Kidney (tissue), 14 donors: Measurements from ENCODE around the gene FLRT3. TPM values are rescaled to one million over a fixed set of nuclear protein-coding genes. Genes with fewer than 3 reads are reported as not detected.

ENCODE experiments used
- DNase-seq, 5 donors: peaks; one replicate each; pipeline ENCODE4 v3.0.0-alpha.2; 2013 to 2020
- FAIRE-seq: peaks from 2 replicates; lab custom pipeline; 2012; peaks lifted over from hg19 to GRCh38; lab: Jason Lieb, UNC
- H3K27ac ChIP-seq, 2 donors: one replicate each; pipeline ENCODE4 v1.7.0; 2013; ENCODE audit warnings: low read depth in 2 of 2, low read length in 2 of 2, inconsistent platforms in 1 of 2
- H3K27me3 ChIP-seq: one replicate; pipeline ENCODE4 v1.7.1; 2013; ENCODE audit warnings: low read length, inconsistent platforms; ENCODE audit not compliant: control insufficient read depth, insufficient read depth
- H3K36me3 ChIP-seq, 3 donors: one replicate each; pipeline versions ENCODE4 v1.7.0 to v1.7.1; 2013; ENCODE audit warnings: low read length in 3 of 3, control low read depth in 1 of 3, inconsistent platforms in 1 of 3; ENCODE audit not compliant: insufficient read depth in 3 of 3, control insufficient read depth in 2 of 3
- H3K4me1 ChIP-seq, 3 donors: one replicate each; pipeline versions ENCODE4 v1.7.0 to v1.7.1; 2013; ENCODE audit warnings: low read length in 3 of 3, inconsistent platforms in 1 of 3, low read depth in 1 of 3; ENCODE audit not compliant: control insufficient read depth in 2 of 3, insufficient read depth in 2 of 3
- H3K4me3 ChIP-seq, 3 donors: one replicate each; pipeline versions ENCODE4 v1.7.0 to v1.8.1; 2013; ENCODE audit warnings: low read length in 3 of 3, control low read depth in 1 of 3, inconsistent platforms in 1 of 3
- H3K9ac ChIP-seq, 3 donors: one replicate each; pipeline versions ENCODE4 v1.7.0 to v1.7.1; 2013; ENCODE audit warnings: low read length in 3 of 3, control low read depth in 1 of 3, inconsistent platforms in 1 of 3
- H3K9me3 ChIP-seq, 3 donors: one replicate each; pipeline versions ENCODE4 v1.7.0 to v1.7.1; 2013; ENCODE audit warnings: low read length in 3 of 3, control low read depth in 1 of 3, inconsistent platforms in 1 of 3; ENCODE audit not compliant: control insufficient read depth in 2 of 3, insufficient read depth in 1 of 3
- intact Hi-C: fragments of 100-400 bp; cut with DNase I; formaldehyde crosslinking; loops from one replicate; pipeline ENCODE4 v1.11.1; 2022
- polyA plus RNA-seq: library from polyadenylated mRNA; stranded (reverse); fragments of 350-450 nt; fragmentation: Illumina TruSeq; extraction: RNeasy Lipid Tissue Mini Kit (QIAGEN cat#74804); gene quantifications from one replicate; pipeline ENCODE4 v1.2.3, GENCODE V29; 2014; ENCODE audit warnings: low read depth, low replicate concordance; ENCODE audit not compliant: insufficient read depth
- total RNA-seq: library from RNA; stranded (reverse); fragmentation: NEBNext Ultra II Directional; extraction: Animal tissue kit (Norgen Biotek cat#: 25700); gene quantifications from one replicate; pipeline ENCODE4 v1.2.1, GENCODE V29; 2021
- TF ChIP-seq, protein P1 (sequence below): IDR thresholded peaks from 3 replicates; pipeline ENCODE4 v1.5.1; 2012; ENCODE audit warnings: mild to moderate bottlenecking, moderate library complexity, borderline replicate concordance; ENCODE audit not compliant: insufficient read depth; ENCODE audit errors: extremely low read depth
- donor health status: control.
- donor health status: control.
- donor health status: control.
- donor health status: control.
- donor health status: control.
- donor health status: DM: yes; HTN: yes; CAD: no.
- donor health status: Normal renal cell carcinoma (clear cell type).

FLRT3 gene
- total and polyA plus RNA-seq, 2 donors from 2014 or later, result 14.2 to 70.3 TPM

DNA sequence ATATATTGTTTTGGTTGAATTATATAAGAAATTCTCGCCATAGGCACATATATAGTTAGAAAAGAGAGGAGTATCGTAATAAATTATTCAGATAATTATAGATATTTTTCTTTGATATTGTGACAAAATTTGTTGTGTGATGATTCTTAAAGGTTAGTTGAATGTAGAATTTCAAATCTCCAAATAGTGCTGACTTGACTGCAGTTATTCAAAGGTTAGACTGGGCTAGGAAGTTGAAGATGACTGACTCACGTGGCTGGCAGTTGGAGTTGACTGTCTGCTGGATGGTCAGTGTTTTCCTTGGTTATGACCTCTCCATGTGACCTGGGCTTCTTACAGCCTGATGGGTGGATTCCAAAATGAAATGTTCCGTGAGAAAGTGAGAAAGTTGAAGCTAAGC lies 55.3 kb downstream of the FLRT3 start:
- Histone ChIP-seq H3K9me3 (no peaks in the 10 kb centered on the region), H3K4me1 (no peaks in the 10 kb centered on the region), H3K9ac (no peak overlapping the region), H3K36me3 (no peaks in the 10 kb centered on the region), H3K27me3 (no peaks in the 10 kb centered on the region), H3K4me3 (no peak overlapping the region), H3K27ac (no peak overlapping the region)
- DNase-seq, result no peak
- FAIRE-seq, result no peak
- TF ChIP-seq, protein P1, sequence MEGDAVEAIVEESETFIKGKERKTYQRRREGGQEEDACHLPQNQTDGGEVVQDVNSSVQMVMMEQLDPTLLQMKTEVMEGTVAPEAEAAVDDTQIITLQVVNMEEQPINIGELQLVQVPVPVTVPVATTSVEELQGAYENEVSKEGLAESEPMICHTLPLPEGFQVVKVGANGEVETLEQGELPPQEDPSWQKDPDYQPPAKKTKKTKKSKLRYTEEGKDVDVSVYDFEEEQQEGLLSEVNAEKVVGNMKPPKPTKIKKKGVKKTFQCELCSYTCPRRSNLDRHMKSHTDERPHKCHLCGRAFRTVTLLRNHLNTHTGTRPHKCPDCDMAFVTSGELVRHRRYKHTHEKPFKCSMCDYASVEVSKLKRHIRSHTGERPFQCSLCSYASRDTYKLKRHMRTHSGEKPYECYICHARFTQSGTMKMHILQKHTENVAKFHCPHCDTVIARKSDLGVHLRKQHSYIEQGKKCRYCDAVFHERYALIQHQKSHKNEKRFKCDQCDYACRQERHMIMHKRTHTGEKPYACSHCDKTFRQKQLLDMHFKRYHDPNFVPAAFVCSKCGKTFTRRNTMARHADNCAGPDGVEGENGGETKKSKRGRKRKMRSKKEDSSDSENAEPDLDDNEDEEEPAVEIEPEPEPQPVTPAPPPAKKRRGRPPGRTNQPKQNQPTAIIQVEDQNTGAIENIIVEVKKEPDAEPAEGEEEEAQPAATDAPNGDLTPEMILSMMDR, result no peak
- intact Hi-C loops, result no loop called here
